Effector memory CD4-positive, alpha-beta T cell (primary cell): ENCODE measurements around the gene ARFRP1.
"Not testable (repeated sequence)": the region's sequence is repeated elsewhere in the genome, so short reads cannot be mapped to it uniquely, and the experiment has no call there.

ENCODE experiments used
- DNase-seq, 3 donors: peaks; one replicate each; pipeline ENCODE4 v3.0.0-alpha.2; 2020
- H3K27ac ChIP-seq: 2 replicates; pipeline ENCODE4 v1.7.0; 2013; ENCODE audit warnings: mild to moderate bottlenecking, low read length, moderate library complexity; ENCODE audit not compliant: insufficient read depth, poor library complexity, severe bottlenecking
- H3K27me3 ChIP-seq: replicated peaks from 2 replicates; pipeline ENCODE4 v1.7.0; 2013; ENCODE audit warnings: mild to moderate bottlenecking, low read length; ENCODE audit not compliant: insufficient read depth, control insufficient read depth, poor library complexity, severe bottlenecking
- H3K36me3 ChIP-seq: 2 replicates; pipeline ENCODE4 v1.7.0; 2013; ENCODE audit warnings: mild to moderate bottlenecking, low read length, moderate library complexity; ENCODE audit not compliant: control insufficient read depth, insufficient read depth
- H3K4me1 ChIP-seq: 2 replicates; pipeline ENCODE4 v1.7.0; 2013; ENCODE audit warnings: low read length, mild to moderate bottlenecking; ENCODE audit not compliant: control insufficient read depth, insufficient read depth, poor library complexity, severe bottlenecking
- H3K4me3 ChIP-seq: 2 replicates; pipeline ENCODE4 v1.7.0; 2013; ENCODE audit warnings: low read length, low read depth, mild to moderate bottlenecking; ENCODE audit not compliant: insufficient read depth, poor library complexity, severe bottlenecking
- H3K9me3 ChIP-seq: 2 replicates; pipeline ENCODE4 v1.7.0; 2013; ENCODE audit warnings: mild to moderate bottlenecking, low read length, moderate library complexity; ENCODE audit not compliant: control insufficient read depth

The ARFRP1 gene

GRCh38 chr20:63661959-63662812 lies 45.6 kb downstream of the ARFRP1 start:
- no peak overlapping the region for H3K4me3 ChIP-seq
- no peaks in the 10 kb centered on the region for H3K9me3 ChIP-seq
- H3K27me3 ChIP-seq = no peaks in the 10 kb centered on the region
- H3K36me3 ChIP-seq = peaks cover 31% of the 10 kb centered on the region
- H3K27ac ChIP-seq = no peak overlapping the region
- no peak for DNase-seq
- peaks cover 13% of the 10 kb centered on the region for H3K4me1 ChIP-seq

GRCh38 chr20:63661108-63661507 lies 46.7 kb downstream of the ARFRP1 start:
- H3K4me3 ChIP-seq = no peak overlapping the region
- H3K4me1 ChIP-seq = peaks cover 13% of the 10 kb centered on the region
- DNase-seq = no peak
- no peaks in the 10 kb centered on the region for H3K27me3 ChIP-seq
- no peak overlapping the region for H3K27ac ChIP-seq
- H3K9me3 ChIP-seq = no peaks in the 10 kb centered on the region
- H3K36me3 ChIP-seq = peaks cover 28% of the 10 kb centered on the region

GRCh38 chr20:63660622-63661021 lies 47.2 kb downstream of the ARFRP1 start:
- no peak overlapping the region for H3K27ac ChIP-seq
- no peaks in the 10 kb centered on the region for H3K9me3 ChIP-seq
- no peak for DNase-seq
- H3K4me3 ChIP-seq = no peak overlapping the region
- peaks cover 25% of the 10 kb centered on the region for H3K36me3 ChIP-seq
- no peaks in the 10 kb centered on the region for H3K27me3 ChIP-seq
- peaks cover 13% of the 10 kb centered on the region for H3K4me1 ChIP-seq

GRCh38 chr20:63660174-63660573 lies 47.6 kb downstream of the ARFRP1 start:
- peaks cover 25% of the 10 kb centered on the region for H3K36me3 ChIP-seq
- H3K4me1 ChIP-seq = peaks cover 13% of the 10 kb centered on the region
- DNase-seq, H3K4me3 ChIP-seq, H3K9me3 ChIP-seq, H3K27ac ChIP-seq, H3K27me3 ChIP-seq: not testable (repeated sequence)

- no peaks in the 10 kb centered on the region for H3K27me3 ChIP-seq
- H3K36me3 ChIP-seq = peaks cover 25% of the 10 kb centered on the region
- H3K4me3 ChIP-seq = no peak overlapping the region
- H3K27ac ChIP-seq = no peak overlapping the region
- DNase-seq = no peak
- H3K4me1 ChIP-seq = peaks cover 16% of the 10 kb centered on the region
- H3K9me3 ChIP-seq = no peaks in the 10 kb centered on the region
Observed at GRCh38 chr20:63659370-63659769, 48.4 kb downstream of the ARFRP1 start.

- no peak for DNase-seq
- Histone ChIP-seq H3K27me3 (no peaks in the 10 kb centered on the region), H3K9me3 (no peaks in the 10 kb centered on the region), H3K27ac (peak overlapping the region; percentile 82), H3K4me1 (peaks cover 19% of the 10 kb centered on the region), H3K4me3 (peak overlapping the region; percentile 97), H3K36me3 (peaks cover 22% of the 10 kb centered on the region)
Observed at GRCh38 chr20:63658749-63659187, 49.0 kb downstream of the ARFRP1 start.

GRCh38 chr20:63657937-63658748 lies 49.6 kb downstream of the ARFRP1 start, which contains the start of gene RTEL1:
Gene RTEL1 (plus strand): TSS chr20:63658312. CDS start chr20:63659403, 1,091 bp downstream.
- Histone ChIP-seq H3K36me3 (peaks cover 16% of the 10 kb centered on the region), H3K9me3 (no peaks in the 10 kb centered on the region), H3K27me3 (no peaks in the 10 kb centered on the region), H3K4me1 (peaks cover 19% of the 10 kb centered on the region), H3K4me3 (peak within 1 kb of the TSS; percentile 97), H3K27ac (peak within 1 kb of the TSS; percentile 82)
- peak; percentile 71 to 80 (median 77) for DNase-seq

GRCh38 chr20:63657260-63657936 lies 50.4 kb downstream of the ARFRP1 start:
- Histone ChIP-seq H3K4me3 (peak overlapping the region; percentile 97), H3K9me3 (no peaks in the 10 kb centered on the region), H3K4me1 (peaks cover 19% of the 10 kb centered on the region), H3K27me3 (no peaks in the 10 kb centered on the region), H3K27ac (peak overlapping the region; percentile 82), H3K36me3 (peaks cover 9% of the 10 kb centered on the region)
- no peak for DNase-seq

GRCh38 chr20:63656451-63656850 lies 51.3 kb downstream of the ARFRP1 start:
- H3K36me3 ChIP-seq = no peaks in the 10 kb centered on the region
- no peaks in the 10 kb centered on the region for H3K9me3 ChIP-seq
- no peak for DNase-seq
- H3K4me1 ChIP-seq = peaks cover 27% of the 10 kb centered on the region
- H3K27ac ChIP-seq = no peak overlapping the region
- H3K4me3 ChIP-seq = no peak overlapping the region
- no peaks in the 10 kb centered on the region for H3K27me3 ChIP-seq
